Measurements from ENCODE around the gene C11orf86.

The C11orf86 gene

DNA sequence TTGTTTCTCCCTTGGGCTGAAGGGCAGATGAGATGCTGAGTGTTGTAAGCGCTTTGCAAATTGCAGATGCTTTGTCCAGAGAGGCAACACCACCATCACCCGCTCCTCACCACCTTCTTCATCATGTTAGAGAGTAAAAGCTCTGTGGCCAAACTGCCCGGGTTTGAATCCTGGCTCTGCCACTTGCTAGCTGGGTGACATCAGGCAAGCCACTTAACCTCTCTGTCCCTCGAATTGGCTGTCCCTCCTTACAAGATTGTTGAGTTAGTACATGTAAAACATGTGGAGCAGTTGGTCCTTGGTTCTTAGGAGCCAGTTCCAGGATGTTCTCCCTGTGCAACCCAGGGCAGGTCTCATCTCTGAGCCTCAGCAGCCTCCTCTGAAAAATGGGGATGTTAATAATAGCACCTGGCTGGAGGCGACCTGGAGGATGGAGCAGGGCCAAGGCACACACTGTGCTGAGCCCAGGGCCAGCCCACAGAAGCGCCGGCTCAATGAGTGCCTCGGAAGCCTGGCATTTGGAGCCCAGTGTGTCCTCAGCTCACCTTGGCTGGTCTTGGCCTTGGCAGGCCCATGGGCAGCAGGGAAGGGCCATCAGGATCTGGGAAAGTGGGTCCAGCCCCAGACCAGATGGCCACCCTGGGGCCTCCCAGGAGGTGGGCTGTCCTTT is 10.5 kb downstream of the C11orf86 start:
- TF ChIP-seq TAF1 (IDR thresholded peaks at IDR 0.05; ENCODE audit: borderline replicate concordance, insufficient read depth, low read length) (no peak), FOXP2 (optimal IDR thresholded peaks at IDR 0.05; ENCODE audit: borderline replicate concordance, extremely low read depth, extremely low read length, insufficient read depth) (no peak), SIN3A (IDR thresholded peaks at IDR 0.05; ENCODE audit: borderline replicate concordance, insufficient read depth, low read length) (no peak)

DNA sequence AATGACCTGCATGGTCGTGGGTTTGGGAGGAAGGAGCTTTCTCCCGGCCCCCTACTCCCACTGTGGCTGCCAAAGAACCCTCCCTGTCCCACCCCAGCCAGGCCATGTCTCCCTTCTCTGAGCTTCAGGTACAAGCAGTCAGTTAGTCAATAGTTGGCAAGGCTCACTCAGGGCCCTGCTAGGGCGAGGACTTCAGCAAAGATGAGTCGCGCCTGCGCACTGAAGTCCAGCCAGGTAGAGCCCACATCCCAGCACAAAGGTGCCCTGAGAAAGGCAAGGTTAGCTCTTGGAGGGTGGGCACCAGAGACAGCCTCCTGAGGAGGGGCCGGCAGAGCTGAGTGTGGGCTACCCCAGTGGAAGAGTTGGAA is 11.1 kb downstream of the C11orf86 start:
- no peak for TF ChIP-seq TAF1 (IDR thresholded peaks at IDR 0.05; ENCODE audit: borderline replicate concordance, insufficient read depth, low read length)
- TF ChIP-seq SIN3A (IDR thresholded peaks at IDR 0.05; ENCODE audit: borderline replicate concordance, insufficient read depth, low read length), result no peak
- TF ChIP-seq, protein P1, sequence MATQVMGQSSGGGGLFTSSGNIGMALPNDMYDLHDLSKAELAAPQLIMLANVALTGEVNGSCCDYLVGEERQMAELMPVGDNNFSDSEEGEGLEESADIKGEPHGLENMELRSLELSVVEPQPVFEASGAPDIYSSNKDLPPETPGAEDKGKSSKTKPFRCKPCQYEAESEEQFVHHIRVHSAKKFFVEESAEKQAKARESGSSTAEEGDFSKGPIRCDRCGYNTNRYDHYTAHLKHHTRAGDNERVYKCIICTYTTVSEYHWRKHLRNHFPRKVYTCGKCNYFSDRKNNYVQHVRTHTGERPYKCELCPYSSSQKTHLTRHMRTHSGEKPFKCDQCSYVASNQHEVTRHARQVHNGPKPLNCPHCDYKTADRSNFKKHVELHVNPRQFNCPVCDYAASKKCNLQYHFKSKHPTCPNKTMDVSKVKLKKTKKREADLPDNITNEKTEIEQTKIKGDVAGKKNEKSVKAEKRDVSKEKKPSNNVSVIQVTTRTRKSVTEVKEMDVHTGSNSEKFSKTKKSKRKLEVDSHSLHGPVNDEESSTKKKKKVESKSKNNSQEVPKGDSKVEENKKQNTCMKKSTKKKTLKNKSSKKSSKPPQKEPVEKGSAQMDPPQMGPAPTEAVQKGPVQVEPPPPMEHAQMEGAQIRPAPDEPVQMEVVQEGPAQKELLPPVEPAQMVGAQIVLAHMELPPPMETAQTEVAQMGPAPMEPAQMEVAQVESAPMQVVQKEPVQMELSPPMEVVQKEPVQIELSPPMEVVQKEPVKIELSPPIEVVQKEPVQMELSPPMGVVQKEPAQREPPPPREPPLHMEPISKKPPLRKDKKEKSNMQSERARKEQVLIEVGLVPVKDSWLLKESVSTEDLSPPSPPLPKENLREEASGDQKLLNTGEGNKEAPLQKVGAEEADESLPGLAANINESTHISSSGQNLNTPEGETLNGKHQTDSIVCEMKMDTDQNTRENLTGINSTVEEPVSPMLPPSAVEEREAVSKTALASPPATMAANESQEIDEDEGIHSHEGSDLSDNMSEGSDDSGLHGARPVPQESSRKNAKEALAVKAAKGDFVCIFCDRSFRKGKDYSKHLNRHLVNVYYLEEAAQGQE (IDR thresholded peaks at IDR 0.05; ENCODE audit: insufficient read depth in 1 of 2, low read depth in 2 of 2, low read length in 2 of 2), result no peak
- no peak for TF ChIP-seq FOXP2 (optimal IDR thresholded peaks at IDR 0.05; ENCODE audit: borderline replicate concordance, extremely low read depth, extremely low read length, insufficient read depth)
- TF ChIP-seq POLR2AphosphoS5 (IDR thresholded peaks at IDR 0.05; ENCODE audit: low read depth, low read length), result no peak

DNA sequence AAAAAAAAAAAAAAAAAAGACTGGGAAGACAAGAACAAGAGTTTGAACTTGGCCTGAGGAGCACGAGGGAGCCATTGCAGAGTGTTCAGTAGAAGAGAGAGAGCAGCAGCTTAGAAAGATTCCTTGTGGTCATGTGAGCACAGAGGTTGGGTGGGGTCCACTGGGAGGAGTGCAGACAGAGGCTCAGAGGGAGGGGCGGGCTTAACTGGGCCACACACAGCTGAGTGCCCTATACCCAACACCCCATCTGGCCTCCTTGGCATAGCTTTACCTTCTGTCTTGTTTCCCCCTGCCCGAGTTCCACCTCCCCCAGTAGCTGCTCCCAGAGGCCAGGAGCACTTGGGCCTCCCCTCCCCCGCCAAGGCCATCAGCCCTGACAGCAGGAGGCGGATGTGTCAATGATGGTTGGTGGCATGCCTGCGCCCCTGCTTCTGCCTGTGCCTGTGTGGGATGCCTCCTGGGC is 12.1 kb downstream of the C11orf86 start:
- TF ChIP-seq, protein P1 (IDR thresholded peaks at IDR 0.05; ENCODE audit: insufficient read depth in 1 of 2, low read depth in 2 of 2, low read length in 2 of 2), result no peak
- TF ChIP-seq POLR2AphosphoS5 (IDR thresholded peaks at IDR 0.05; ENCODE audit: low read depth, low read length) (no peak), FOXP2 (optimal IDR thresholded peaks at IDR 0.05; ENCODE audit: borderline replicate concordance, extremely low read depth, extremely low read length, insufficient read depth) (no peak), SIN3A (IDR thresholded peaks at IDR 0.05; ENCODE audit: borderline replicate concordance, insufficient read depth, low read length) (no peak), TAF1 (IDR thresholded peaks at IDR 0.05; ENCODE audit: borderline replicate concordance, insufficient read depth, low read length) (no peak)

DNA sequence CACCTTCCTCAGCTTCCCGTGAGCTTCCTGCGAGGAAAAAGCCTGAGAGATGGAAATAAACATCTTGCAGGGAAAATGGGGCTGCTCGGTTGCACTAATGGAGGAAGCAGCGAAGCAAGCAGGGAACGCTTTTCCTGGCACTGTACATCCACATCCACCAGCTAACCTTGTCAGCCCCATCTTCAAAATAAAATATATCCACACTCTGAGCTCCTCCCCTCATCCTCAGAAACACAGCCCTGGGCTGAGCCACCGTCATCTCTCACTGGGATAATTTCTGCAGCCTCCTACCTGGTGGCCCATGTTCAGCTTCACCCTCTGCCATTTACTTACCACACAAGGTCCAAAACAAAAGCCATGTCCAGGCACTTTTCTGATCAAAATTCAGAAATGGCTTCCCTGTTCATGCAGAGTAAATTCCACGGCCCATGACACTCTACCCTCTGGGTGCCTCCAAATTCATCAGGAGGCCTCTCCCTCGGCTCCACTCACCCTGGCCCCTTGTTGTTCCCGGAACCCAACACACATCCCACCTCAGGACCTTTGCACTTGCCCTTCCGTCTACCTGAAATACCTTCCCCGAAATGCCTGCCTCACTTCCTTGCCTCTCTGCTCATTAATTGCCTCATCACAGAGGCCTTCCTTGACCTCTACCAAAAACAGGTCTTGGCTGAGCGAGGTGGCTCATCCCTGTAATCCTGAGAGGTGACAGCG is 13.0 kb downstream of the C11orf86 start:
- TF ChIP-seq FOXP2 (optimal IDR thresholded peaks at IDR 0.05; ENCODE audit: borderline replicate concordance, extremely low read depth, extremely low read length, insufficient read depth), result no peak
- TF ChIP-seq SIN3A (IDR thresholded peaks at IDR 0.05; ENCODE audit: borderline replicate concordance, insufficient read depth, low read length), result no peak
- TF ChIP-seq TAF1 (IDR thresholded peaks at IDR 0.05; ENCODE audit: borderline replicate concordance, insufficient read depth, low read length), result no peak
- no peak for TF ChIP-seq POLR2AphosphoS5 (IDR thresholded peaks at IDR 0.05; ENCODE audit: low read depth, low read length)
- TF ChIP-seq, protein P1 (IDR thresholded peaks at IDR 0.05; ENCODE audit: insufficient read depth in 1 of 2, low read depth in 2 of 2, low read length in 2 of 2), result no peak

DNA sequence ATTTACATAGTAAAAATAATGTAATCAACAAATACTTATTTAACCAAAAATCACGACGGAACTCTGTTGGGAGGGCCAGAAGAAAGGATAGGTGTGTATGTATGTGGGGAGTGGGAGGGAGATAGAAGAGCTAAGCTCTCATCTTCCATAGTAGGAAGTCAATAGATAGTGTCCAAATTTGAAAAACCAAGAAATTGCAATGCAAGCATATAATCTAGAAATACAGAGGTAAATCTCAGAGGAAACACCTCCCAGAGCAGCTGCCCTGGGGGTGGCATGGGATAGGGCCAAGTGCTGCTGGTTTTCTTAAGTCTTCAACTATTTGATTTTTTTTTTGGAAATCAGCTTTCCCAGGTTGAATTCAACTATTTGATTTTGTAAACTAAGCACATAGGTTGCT is 16.9 kb downstream of the C11orf86 start:
- TF ChIP-seq POLR2AphosphoS5 (IDR thresholded peaks at IDR 0.05; ENCODE audit: low read depth, low read length), result no peak
- no peak for TF ChIP-seq FOXP2 (optimal IDR thresholded peaks at IDR 0.05; ENCODE audit: borderline replicate concordance, extremely low read depth, extremely low read length, insufficient read depth)
- TF ChIP-seq, protein P1 (IDR thresholded peaks at IDR 0.05; ENCODE audit: insufficient read depth in 1 of 2, low read depth in 2 of 2, low read length in 2 of 2), result no peak
- no peak for TF ChIP-seq TAF1 (IDR thresholded peaks at IDR 0.05; ENCODE audit: borderline replicate concordance, insufficient read depth, low read length)
- no peak for TF ChIP-seq SIN3A (IDR thresholded peaks at IDR 0.05; ENCODE audit: borderline replicate concordance, insufficient read depth, low read length)
